NAMALWA (cell line): ENCODE measurements around the gene THBS2.

Source experiments
- DNase-seq: peaks from one replicate; pipeline ENCODE4 v3.0.0-alpha.2; 2015; ENCODE audit warnings: low spot score

The THBS2 gene

GRCh38 chr6:169249057-169249456 is 4.6 kb downstream of the THBS2 start:
- no peak for DNase-seq

- DNase-seq: no peak
Observed at GRCh38 chr6:169248521-169248971, 5.1 kb downstream of the THBS2 start.

DNA sequence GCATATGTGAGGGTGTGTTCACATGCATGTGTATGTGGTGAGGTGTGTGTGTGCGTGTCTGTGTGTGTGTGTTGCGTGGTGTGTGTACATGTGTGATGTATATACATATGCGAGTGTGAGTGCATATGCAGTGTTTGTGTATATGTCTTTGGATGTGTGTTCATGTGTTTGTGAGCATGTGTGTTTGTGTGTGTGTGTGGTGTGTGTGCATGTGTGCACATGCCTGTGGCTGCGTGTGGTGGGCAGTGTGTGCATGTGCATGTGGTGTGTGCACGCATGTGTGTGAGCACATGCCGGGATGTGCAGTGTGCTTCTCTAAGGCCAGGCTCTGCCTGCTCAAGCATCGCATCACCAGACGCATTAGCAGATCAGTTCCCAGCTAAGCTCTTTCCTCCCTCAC is 5.7 kb downstream of the THBS2 start:
- DNase-seq: no peak

DNA sequence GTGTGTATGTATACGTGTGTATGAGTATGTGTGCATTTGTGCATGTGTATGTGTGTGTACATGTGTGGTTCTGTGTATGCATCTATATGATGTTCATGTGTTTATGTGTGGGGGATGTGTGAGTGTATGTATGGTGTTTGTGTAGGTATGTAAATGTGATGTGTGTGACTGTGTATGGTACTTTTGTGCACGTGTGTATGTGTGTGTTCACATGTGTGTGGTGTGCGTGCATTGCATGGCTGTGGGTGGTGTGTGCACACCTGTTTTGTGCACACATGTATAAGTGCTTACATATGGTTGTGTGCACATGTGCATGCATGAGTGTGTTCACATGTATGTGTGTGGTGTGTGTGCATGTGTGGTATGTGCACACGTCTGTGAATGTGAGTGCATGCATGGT is 6.2 kb downstream of the THBS2 start:
- no peak for DNase-seq

DNA sequence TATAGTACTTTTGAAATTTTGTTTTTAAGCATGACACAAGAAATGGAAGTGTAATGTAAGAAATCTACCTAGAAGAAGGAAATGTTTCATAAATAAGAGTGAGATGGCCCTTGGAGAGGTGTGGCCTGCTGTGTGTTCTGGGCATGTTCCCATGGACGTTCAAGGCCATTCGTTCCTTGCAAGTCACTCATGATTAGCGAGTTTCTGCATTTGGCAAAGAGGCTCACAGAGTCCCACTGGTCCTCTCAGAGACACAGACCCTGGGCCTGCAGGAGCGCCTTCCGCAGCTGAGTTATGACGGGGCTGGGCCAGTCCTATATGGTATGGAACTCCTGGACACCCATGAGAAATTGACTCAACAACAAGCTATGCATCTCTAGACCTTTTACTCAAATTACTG is 7.2 kb downstream of the THBS2 start:
- no peak for DNase-seq

- no peak for DNase-seq
Observed at GRCh38 chr6:169244684-169245383, 8.8 kb downstream of the THBS2 start.

DNA sequence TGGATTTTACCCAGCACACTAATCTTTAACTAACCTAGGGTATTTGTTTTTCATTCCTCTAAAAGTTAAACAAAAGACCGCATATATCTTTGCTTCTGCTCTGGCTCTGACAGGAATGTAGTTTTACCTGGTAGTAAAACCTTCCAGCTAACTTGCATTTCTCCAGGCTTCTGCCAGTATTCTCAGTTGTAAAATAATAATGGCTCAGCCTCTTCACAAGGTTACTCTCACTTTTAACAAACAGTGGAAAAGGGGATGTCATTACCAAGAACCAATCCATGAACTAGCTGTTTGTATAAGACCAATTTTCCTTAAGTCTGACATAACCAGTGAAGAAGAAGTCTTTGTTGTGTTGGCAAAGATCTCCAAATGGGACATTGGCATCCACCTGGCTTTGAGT is 10.0 kb downstream of the THBS2 start:
- no peak for DNase-seq

DNA sequence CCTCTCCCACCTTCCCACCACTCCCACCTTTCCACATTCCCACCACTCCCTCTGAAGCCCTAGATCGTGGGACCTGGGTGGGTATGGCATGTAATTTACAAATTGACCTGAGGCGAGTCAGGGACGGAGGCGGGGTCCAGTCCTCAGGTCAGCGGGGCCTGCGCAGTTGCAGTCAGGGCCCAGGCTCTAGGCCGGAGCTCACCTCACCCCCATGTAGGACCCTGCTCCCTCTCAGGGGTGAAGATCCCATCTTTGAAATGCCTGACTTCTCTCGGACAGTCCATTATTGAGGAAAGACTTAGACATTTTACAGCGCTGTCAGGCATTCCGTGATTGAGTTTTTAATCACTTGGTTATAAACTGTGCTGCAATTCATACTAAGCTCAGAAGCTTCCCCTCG is 10.5 kb downstream of the THBS2 start:
- DNase-seq: no peak

DNA sequence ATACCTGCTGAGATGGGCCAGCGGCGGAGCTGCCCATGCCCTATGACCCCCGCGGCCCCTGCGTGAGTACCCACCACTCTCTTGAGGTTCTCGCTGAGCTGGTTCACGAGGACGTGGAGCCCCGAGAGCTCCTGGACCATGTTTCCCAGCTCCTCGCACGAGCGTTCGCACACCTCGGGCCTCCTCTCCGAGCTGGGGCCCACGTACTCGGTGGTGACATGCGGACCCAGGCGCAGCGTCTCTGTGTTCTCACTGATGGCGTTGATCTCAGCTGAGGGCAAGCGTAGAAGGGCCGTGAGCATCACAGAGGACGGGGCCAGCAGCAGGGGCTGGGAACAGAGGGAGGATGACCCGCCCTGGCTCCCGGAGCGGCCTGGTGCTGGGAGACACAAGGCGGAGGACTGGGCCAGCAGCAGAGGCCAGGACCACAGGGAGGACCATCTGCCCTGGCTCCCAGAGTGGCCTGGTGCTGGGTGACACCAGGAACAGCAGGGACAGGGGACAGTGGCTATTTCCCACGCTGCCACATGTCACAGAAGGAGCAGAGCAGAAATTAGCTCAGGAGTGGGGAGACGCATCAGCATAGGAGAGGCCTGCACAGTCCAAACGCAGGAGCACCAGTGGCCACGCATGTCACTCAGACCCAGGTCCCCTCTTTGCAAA is 11.8 kb downstream of the THBS2 start:
- no peak for DNase-seq

DNA sequence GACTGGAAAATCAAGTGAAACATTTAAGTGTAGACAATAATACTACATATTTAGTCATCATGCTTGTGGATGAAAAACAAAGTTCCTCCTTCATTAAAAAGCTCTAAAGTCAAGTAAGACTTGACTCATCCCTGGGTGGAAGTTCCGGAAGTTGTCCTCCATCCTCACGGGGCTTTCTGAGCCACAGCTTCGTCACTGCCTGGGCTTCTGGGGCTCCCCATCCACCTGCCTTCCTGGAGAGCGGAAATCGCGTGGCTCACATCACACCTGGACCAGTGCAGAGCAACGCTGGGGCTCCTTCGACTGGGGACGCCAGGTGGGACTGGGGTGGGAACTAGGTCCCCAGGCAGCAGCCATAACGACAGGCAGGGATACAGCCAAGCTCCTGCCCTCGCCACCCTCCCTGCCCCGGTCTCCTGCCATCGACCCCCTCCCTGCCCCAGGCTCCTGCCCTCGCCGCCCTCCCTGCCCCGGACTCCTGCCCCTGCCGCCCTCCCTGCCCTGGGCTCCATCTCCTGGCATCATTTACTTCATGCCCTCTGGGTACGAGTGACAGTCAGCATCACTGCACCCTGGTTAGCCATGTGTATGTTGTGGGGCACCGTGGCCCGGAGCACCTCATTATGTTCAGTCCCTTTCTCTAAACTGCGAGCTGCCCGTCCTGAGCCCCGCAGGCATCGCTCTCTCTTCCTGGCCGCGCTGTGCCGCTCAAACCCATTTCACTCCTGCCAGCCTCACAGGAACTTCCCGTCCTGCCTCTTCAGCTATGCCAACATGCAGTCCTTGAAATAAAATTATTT is 12.9 kb downstream of the THBS2 start:
- DNase-seq: no peak

- no peak for DNase-seq
Observed at GRCh38 chr6:169240125-169240524, 13.5 kb downstream of the THBS2 start.

- DNase-seq: no peak
Observed at GRCh38 chr6:169239181-169239580, 14.5 kb downstream of the THBS2 start.

GRCh38 chr6:169238766-169239165 is 14.9 kb downstream of the THBS2 start:
- no peak for DNase-seq

GRCh38 chr6:169237496-169238134 is 16.0 kb downstream of the THBS2 start:
- DNase-seq: no peak

DNA sequence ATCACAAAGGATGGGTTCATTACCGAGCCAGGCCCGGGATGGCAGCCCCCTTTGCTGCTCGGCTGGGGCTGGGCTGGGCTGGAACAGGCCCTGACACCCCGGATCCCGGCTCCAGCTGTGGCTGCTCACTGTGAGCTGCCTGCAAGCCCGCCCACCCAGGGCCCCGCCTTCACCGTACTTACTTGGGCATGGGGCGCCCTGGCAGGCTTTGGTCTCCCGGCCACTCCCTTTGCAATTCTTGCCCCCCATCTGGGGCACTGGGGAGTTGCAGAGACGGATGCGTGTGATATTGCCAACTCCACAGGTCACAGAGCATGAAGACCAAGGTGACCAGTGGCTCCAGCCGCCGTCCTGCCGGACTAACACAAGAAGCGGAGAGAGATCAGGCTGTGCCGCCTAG is 16.7 kb downstream of the THBS2 start:
- no peak for DNase-seq

DNA sequence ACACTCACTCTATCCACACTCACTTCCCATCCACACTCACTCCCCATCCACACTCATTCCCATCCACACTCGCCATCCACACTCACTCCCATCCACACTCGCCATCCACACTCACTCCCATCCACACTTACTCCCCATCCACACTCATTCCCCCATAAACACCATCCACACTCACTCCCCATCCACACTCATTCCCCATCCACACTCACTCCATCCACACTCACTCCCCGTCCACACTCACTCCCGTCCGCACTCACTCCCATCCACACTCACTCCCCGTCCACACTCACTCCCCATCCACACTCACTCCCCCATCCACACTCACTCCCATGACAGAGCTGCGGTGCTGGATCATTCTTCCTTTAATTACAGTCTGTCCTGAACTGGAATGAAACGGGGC is 17.1 kb downstream of the THBS2 start:
- DNase-seq: no peak

- no peak for DNase-seq
Observed at GRCh38 chr6:169235286-169235685, 18.4 kb downstream of the THBS2 start.

DNA sequence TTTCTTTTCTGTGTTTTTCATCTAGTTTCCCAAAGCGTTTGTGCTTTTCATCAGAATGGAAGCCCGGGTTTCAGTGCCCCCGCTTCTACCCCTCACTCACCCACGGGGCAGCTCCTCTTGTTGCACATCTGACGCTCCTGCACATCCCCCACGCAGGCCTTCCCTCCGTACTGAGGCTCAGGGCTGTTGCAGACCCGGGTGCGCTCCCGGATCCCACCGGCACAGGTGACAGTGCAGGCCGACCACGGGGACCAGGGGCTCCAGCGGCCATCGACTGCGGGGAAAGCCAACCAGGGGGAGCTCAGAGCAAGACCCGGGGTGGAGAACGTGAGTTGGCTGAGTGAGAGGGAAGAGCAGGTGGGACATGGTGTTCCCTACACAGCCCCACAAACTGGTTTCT is 19.0 kb downstream of the THBS2 start:
- DNase-seq: no peak

GRCh38 chr6:169233832-169234231 is 19.8 kb downstream of the THBS2 start:
- no peak for DNase-seq

- DNase-seq: no peak
Observed at GRCh38 chr6:169233181-169233580, 20.5 kb downstream of the THBS2 start.

DNA sequence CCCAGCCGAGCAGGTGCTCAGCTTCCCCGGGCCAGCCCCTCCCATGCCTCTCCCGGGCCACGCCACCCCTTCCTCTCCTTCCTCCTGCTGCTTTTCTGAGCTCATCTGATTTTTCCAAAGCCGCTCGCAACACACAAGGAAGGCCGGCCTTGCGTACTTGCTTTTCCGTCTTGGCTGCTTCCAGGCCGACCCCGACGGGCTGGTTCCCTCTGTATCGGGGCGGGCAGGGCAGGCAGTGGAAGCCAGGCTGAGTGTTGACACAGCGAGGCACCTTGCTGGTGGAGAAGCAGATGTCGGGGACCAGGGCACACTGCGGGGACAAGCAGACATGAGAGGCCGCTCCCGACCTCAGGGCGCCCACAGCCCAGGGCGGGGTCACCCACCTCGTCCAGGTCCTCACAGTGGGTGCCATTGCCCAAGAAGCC is 21.1 kb downstream of the THBS2 start:
- DNase-seq: no peak

- no peak for DNase-seq
Observed at GRCh38 chr6:169231790-169232506, 21.7 kb downstream of the THBS2 start.
